ENCODE results near the gene TAF4. TPM values are rescaled to one million over a fixed set of nuclear protein-coding genes. Genes with fewer than 3 reads are reported as not detected.

TAF4 gene
- total and polyA plus RNA-seq, 2 donors (not counting 3 experiments of a cell fraction or from before 2014, with no cell fraction given) = 6.1 to 19.5 TPM

GRCh38 chr20:62104234-62104789 is 38.6 kb upstream of the TAF4 start:
- H3K4me2 ChIP-seq (ENCODE audit: insufficient read depth, low read length) = no peak overlapping the region
- H3K79me2 ChIP-seq (ENCODE audit: control insufficient read depth, insufficient read depth, low read length) = no peaks in the 10 kb centered on the region
- POLR2A ChIA-PET = no interaction called here
- H2AFZ ChIP-seq (ENCODE audit: low read depth, low read length) = no peak overlapping the region
- no peaks in the 10 kb centered on the region for H3K9me1 ChIP-seq (replicated peaks; ENCODE audit: control insufficient read depth, extremely low read depth, insufficient read depth, low read length)
- CTCF ChIA-PET = no interaction called here
- peaks cover 7% of the 10 kb centered on the region for H3K9me3 ChIP-seq (replicated peaks; ENCODE audit: control insufficient read depth, insufficient read depth, low read length)
- DNase-seq (ENCODE audit: low read depth, low spot score) = no peak
- no peak for FAIRE-seq
- no peaks in the 10 kb centered on the region for H3K27me3 ChIP-seq (ENCODE audit: control insufficient read depth in 2 of 2, insufficient read depth in 2 of 2, low read length in 2 of 2)
- H3K9ac ChIP-seq (replicated peaks; ENCODE audit: extremely low read depth, insufficient read depth, low read length) = no peak overlapping the region
- H3K36me3 ChIP-seq (ENCODE audit: control insufficient read depth in 2 of 2, extremely low read depth in 1 of 2, insufficient read depth in 2 of 2, low read length in 2 of 2) = no peaks in the 10 kb centered on the region
- H3K4me3 ChIP-seq (replicated peaks in 1 of 3; ENCODE audit: insufficient read depth in 1 of 3, low read depth in 1 of 3, low read length in 3 of 3) = no peak overlapping the region
- H4K20me1 ChIP-seq (replicated peaks; ENCODE audit: control insufficient read depth, extremely low read depth, insufficient read depth, low read length) = no peaks in the 10 kb centered on the region
- BruUV-seq (replicated peaks) = no TSS peak
- H3K27ac ChIP-seq (ENCODE audit: insufficient read depth, low read depth, low read length) = no peak overlapping the region
- TF ChIP-seq CTCF (IDR thresholded peaks at IDR 0.05; ENCODE audit: extremely low read depth in 1 of 2, insufficient read depth in 1 of 2, low read depth in 1 of 2, low read length in 2 of 2) (no peak), GATA2 (IDR thresholded peaks at IDR 0.05; ENCODE audit: insufficient read depth, insufficient read length, low read depth, low read length) (no peak), JUN (IDR thresholded peaks at IDR 0.05; ENCODE audit: borderline replicate concordance, insufficient read depth, insufficient read length, low read depth) (no peak), POLR2AphosphoS5 (IDR thresholded peaks at IDR 0.05; ENCODE audit: insufficient read depth, low read depth, low read length) (no peak), FOS (IDR thresholded peaks at IDR 0.05; ENCODE audit: borderline replicate concordance, insufficient read depth, low read length) (no peak), MYC (IDR thresholded peaks at IDR 0.05; ENCODE audit: low read depth, low read length) (no peak), EZH2 (IDR thresholded peaks at IDR 0.05; ENCODE audit: borderline replicate concordance, low read depth, low read length, severe bottlenecking) (no peak), POLR2A (IDR thresholded peaks at IDR 0.05; ENCODE audit: low read depth, low read length) (no peak), MAX (IDR thresholded peaks at IDR 0.05; ENCODE audit: insufficient read depth, insufficient read length) (no peak)
- intact Hi-C loops (cut with micrococcal nuclease) = no loop called here
- H3K4me1 ChIP-seq (ENCODE audit: control insufficient read depth, extremely low read depth, insufficient read depth, low read length) = no peaks in the 10 kb centered on the region
- dilution Hi-C loops (cut with MboI; ENCODE audit: extremely low pct_ligation_motif_present, low sequenced_read_pairs) = no loop called here

Data from endothelial cell of umbilical vein (primary cell).